EH (cell line): ENCODE data around the gene TTC17.

ENCODE experiments used
- DNase-seq: peaks from one replicate; pipeline ENCODE4 v3.0.0-alpha.2; 2015; ENCODE audit warnings: low read depth

TTC17 gene

GRCh38 chr11:43542750-43543712 lies 184.3 kb downstream of the TTC17 start:
- DNase-seq, result no peak
